SK-N-SH treated with all-trans-retinoic acid at 6 μM for 48 hours (cell line): ENCODE data around the gene TNFRSF4.

Experiments
- ATAC-seq: fragments of 200-7000 bp; cut with Tn5 transposase; 3 replicates; pipeline ENCODE4 v1.9.1; 2020; ENCODE audit warnings: mild to moderate bottlenecking, moderate library complexity
- ARNTL ChIP-seq: fragments of 450-650 bp; formaldehyde crosslinking; IDR thresholded peaks from 2 replicates; pipeline ENCODE4 v1.5.0; 2020; ENCODE audit warnings: low read depth, mild to moderate bottlenecking, moderate library complexity, borderline replicate concordance
- BACH2 ChIP-seq: fragments of 250-450 bp; sonication (Bioruptor Pico); IDR thresholded peaks from 2 replicates; pipeline ENCODE4 v1.9.0; 2021; ENCODE audit warnings: mild to moderate bottlenecking, borderline replicate concordance
- CREB5 ChIP-seq: fragments of 250-450 bp; sonication (Bioruptor Pico); IDR thresholded peaks from 2 replicates; pipeline ENCODE4 v1.5.1; 2020; ENCODE audit warnings: low read depth, mild to moderate bottlenecking, moderate library complexity
- CSDC2 ChIP-seq: fragments of 250-450 bp; sonication (Bioruptor Pico); IDR thresholded peaks from 2 replicates; pipeline ENCODE4 v1.5.0; 2020; ENCODE audit warnings: mild to moderate bottlenecking, moderate library complexity
- CSRNP3 ChIP-seq: fragments of 250-450 bp; sonication (Bioruptor Pico); IDR thresholded peaks from 2 replicates; pipeline ENCODE4 v1.5.1; 2021; ENCODE audit warnings: mild to moderate bottlenecking, moderate library complexity
- ESRRG ChIP-seq: fragments of 250-450 bp; sonication (Bioruptor Pico); IDR thresholded peaks from 2 replicates; pipeline ENCODE4 v1.6.1; 2021; ENCODE audit warnings: mild to moderate bottlenecking
- GLIS3 ChIP-seq: fragments of 250-450 bp; sonication (Bioruptor Pico); IDR thresholded peaks from 2 replicates; pipeline ENCODE4 v1.5.0; 2020; ENCODE audit warnings: mild to moderate bottlenecking, moderate library complexity
- ISL1 ChIP-seq: fragments of 250-450 bp; sonication (Bioruptor Pico); IDR thresholded peaks from 2 replicates; pipeline ENCODE4 v2.1.2; 2022; ENCODE audit warnings: mild to moderate bottlenecking, moderate library complexity
- OSR1 ChIP-seq: fragments of 250-450 bp; sonication (Bioruptor Pico); IDR thresholded peaks from 2 replicates; pipeline ENCODE4 v1.8.0; 2022; ENCODE audit warnings: moderate library complexity, mild to moderate bottlenecking, inconsistent platforms
- PATZ1 ChIP-seq: fragments of 250-450 bp; sonication (Bioruptor Pico); IDR thresholded peaks from 2 replicates; pipeline ENCODE4 v1.8.0; 2020; ENCODE audit warnings: mild to moderate bottlenecking, moderate library complexity, borderline replicate concordance
- POU6F1 ChIP-seq: fragments of 250-450 bp; sonication (Bioruptor Pico); IDR thresholded peaks from 2 replicates; pipeline ENCODE4 v1.8.0; 2021; ENCODE audit warnings: low read depth, mild to moderate bottlenecking, moderate library complexity, borderline replicate concordance
- PPARA ChIP-seq: fragments of 250-450 bp; sonication (Bioruptor Pico); IDR thresholded peaks from 2 replicates; pipeline ENCODE4 v1.5.0; 2020; ENCODE audit warnings: mild to moderate bottlenecking, borderline replicate concordance
- RARB ChIP-seq: fragments of 250-450 bp; sonication (Bioruptor Pico); IDR thresholded peaks from 2 replicates; pipeline ENCODE4 v1.8.0; 2021; ENCODE audit warnings: mild to moderate bottlenecking, moderate library complexity
- SNAI2 ChIP-seq: fragments of 250-450 bp; sonication (Bioruptor Pico); IDR thresholded peaks from 2 replicates; pipeline ENCODE4 v1.5.0; 2020; ENCODE audit warnings: mild to moderate bottlenecking, moderate library complexity
- TCF4 ChIP-seq: fragments of 250-450 bp; sonication (Bioruptor Pico); IDR thresholded peaks from 2 replicates; pipeline ENCODE4 v1.8.0; 2021; ENCODE audit warnings: mild to moderate bottlenecking, moderate library complexity, borderline replicate concordance
- TOX ChIP-seq: fragments of 250-450 bp; sonication (Bioruptor Pico); IDR thresholded peaks from 2 replicates; pipeline ENCODE4 v1.8.0; 2021; ENCODE audit warnings: mild to moderate bottlenecking, moderate library complexity, borderline replicate concordance
- TSHZ2 ChIP-seq: fragments of 250-450 bp; sonication (Bioruptor Pico); IDR thresholded peaks from 2 replicates; pipeline ENCODE4 v1.5.0; 2020; ENCODE audit warnings: mild to moderate bottlenecking, moderate library complexity
- ZC3H10 ChIP-seq: fragments of 250-450 bp; sonication (Bioruptor Pico); IDR thresholded peaks from 2 replicates; pipeline ENCODE4 v1.5.1; 2021; ENCODE audit warnings: mild to moderate bottlenecking, moderate library complexity
- ZFP3 ChIP-seq: fragments of 250-450 bp; sonication (Bioruptor Pico); IDR thresholded peaks from 2 replicates; pipeline ENCODE4 v1.5.0; 2020; ENCODE audit warnings: mild to moderate bottlenecking, moderate library complexity
- ZFP30 ChIP-seq: fragments of 450-650 bp; formaldehyde crosslinking; IDR thresholded peaks from 2 replicates; pipeline ENCODE4 v1.5.0; 2022; ENCODE audit warnings: mild to moderate bottlenecking, moderate library complexity
- ZNF565 ChIP-seq: fragments of 450-650 bp; formaldehyde crosslinking; conservative IDR thresholded peaks from 2 replicates; pipeline ENCODE4 v1.5.0; 2020; ENCODE audit warnings: low read depth, mild to moderate bottlenecking, moderate library complexity
- ZNF70 ChIP-seq: fragments of 450-650 bp; formaldehyde crosslinking; IDR thresholded peaks from 2 replicates; pipeline ENCODE4 v1.5.0; 2020; ENCODE audit warnings: mild to moderate bottlenecking, moderate library complexity
- ZNF8 ChIP-seq: fragments of 450-650 bp; formaldehyde crosslinking; IDR thresholded peaks from 2 replicates; pipeline ENCODE4 v1.5.0; 2020; ENCODE audit warnings: mild to moderate bottlenecking, moderate library complexity

TNFRSF4 gene

GRCh38 chr1:1256956-1257871 lies 43.3 kb upstream of the TNFRSF4 start:
- no peak for ATAC-seq
- no peak for TF ChIP-seq PPARA (CRISPR knock-in tag)
- TF ChIP-seq RARB, result no peak
- no peak for TF ChIP-seq CSRNP3 (CRISPR knock-in tag)
- no peak for TF ChIP-seq ISL1 (CRISPR knock-in tag)
- no peak for TF ChIP-seq CREB5
- no peak for TF ChIP-seq ZNF70 (CRISPR knock-in tag)
- no peak for TF ChIP-seq SNAI2 (CRISPR knock-in tag)
- TF ChIP-seq ZFP3, result no peak
- TF ChIP-seq GLIS3 (CRISPR knock-in tag), result no peak
- no peak for TF ChIP-seq ESRRG (CRISPR knock-in tag)
- no peak for TF ChIP-seq ZC3H10 (CRISPR knock-in tag)
- TF ChIP-seq BACH2 (CRISPR knock-in tag), result no peak
- no peak for TF ChIP-seq TOX (CRISPR knock-in tag)
- TF ChIP-seq, all 23 proteins: peak for 0

GRCh38 chr1:1255611-1256010 lies 41.7 kb upstream of the TNFRSF4 start:
- ATAC-seq, result no peak
- no peak for TF ChIP-seq TSHZ2 (CRISPR knock-in tag)
- no peak for TF ChIP-seq CSDC2 (CRISPR knock-in tag)
- no peak for TF ChIP-seq ZNF565
- no peak for TF ChIP-seq ZNF70 (CRISPR knock-in tag)
- TF ChIP-seq GLIS3 (CRISPR knock-in tag), result no peak
- TF ChIP-seq ISL1 (CRISPR knock-in tag), result no peak
- TF ChIP-seq ZNF8, result no peak
- no peak for TF ChIP-seq BACH2 (CRISPR knock-in tag)
- no peak for TF ChIP-seq RARB
- no peak for TF ChIP-seq ARNTL (CRISPR knock-in tag)
- no peak for TF ChIP-seq OSR1
- no peak for TF ChIP-seq PATZ1 (CRISPR knock-in tag)
- no peak for TF ChIP-seq POU6F1
- TF ChIP-seq TCF4, result no peak
- TF ChIP-seq SNAI2 (CRISPR knock-in tag), result no peak
- no peak for TF ChIP-seq CREB5
- no peak for TF ChIP-seq PPARA (CRISPR knock-in tag)
- TF ChIP-seq ZFP30, result no peak
- no peak for TF ChIP-seq TOX (CRISPR knock-in tag)
- TF ChIP-seq ZC3H10 (CRISPR knock-in tag), result no peak
